Endometrium (tissue), 2 donors: ENCODE data around the gene ANKRD18B.
A peak's percentile ranks its signal among the peaks of the same experiment; 100 is the strongest.
"Not testable (repeated sequence)": the region's sequence is repeated elsewhere in the genome, so short reads cannot be mapped to it uniquely, and the experiment has no call there.

Source experiments
- FAIRE-seq: peaks from 2 replicates; lab custom pipeline; 2012; peaks lifted over from hg19 to GRCh38; lab: Jason Lieb, UNC
- donor health status: control.
- donor health status: control.

Gene ANKRD18B

DNA sequence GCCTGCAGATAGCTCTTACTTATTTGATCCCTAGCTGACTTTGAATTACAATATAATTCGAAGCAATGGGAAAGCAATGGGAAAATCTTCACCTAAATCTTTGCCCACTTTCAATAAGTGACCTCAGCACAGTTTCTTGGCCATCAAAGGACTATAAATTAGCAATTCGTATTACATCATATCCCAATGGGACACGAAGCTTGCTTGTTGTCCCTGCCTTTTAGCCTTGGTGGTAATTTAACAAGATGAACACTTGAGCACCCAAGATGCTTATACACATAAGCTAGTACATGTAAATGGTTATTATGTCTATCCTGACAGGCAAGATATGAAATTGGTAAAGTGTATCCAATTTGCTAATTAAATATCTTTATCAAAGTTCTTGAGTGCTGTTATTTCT is 9.9 kb downstream of the ANKRD18B start:
- FAIRE-seq: not testable (repeated sequence)

DNA sequence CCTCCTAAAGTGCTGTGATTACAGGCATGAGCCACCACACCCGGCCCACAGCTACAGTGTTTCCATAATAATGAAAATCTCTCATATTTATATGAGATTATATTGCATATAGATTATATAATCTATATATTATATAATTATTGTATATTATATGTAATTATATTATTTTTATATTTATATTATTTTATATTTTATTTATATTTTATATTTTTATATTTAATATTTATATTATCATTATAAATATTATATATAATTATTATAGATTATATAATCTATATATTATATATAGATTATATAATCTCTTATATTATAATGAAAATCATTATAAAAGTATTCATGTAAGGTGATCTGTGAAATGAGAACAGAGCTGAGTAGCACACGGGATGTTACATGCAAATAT is 11.5 kb downstream of the ANKRD18B start:
- FAIRE-seq: peak; percentile 92

- not testable (repeated sequence) for FAIRE-seq
Measured at GRCh38 chr9:33543463-33543862, 19.4 kb downstream of the ANKRD18B start.

GRCh38 chr9:33545715-33546114 is 21.7 kb downstream of the ANKRD18B start:
- not testable (repeated sequence) for FAIRE-seq

- not testable (repeated sequence) for FAIRE-seq
Measured at GRCh38 chr9:33548816-33549215, 24.8 kb downstream of the ANKRD18B start.

- FAIRE-seq: peak; percentile 74
Measured at GRCh38 chr9:33549418-33549817, 25.4 kb downstream of the ANKRD18B start.

DNA sequence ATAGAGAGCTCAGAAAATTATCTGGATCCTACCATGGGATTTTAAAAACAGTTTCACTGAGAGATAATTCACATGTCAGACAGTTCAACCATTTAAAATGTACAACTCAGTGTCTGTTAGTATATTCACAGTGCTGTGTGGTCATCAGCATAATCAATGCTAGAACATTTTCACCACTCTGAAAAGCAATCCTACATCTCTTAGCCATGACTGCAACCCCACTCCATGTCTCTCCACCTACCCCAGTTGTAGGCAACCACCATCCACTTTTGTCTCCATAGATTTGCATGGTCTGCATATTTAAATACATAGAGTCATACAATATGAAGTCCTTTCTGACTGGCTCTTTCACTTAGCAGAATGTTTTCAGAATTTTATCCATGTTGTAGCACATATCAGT is 27.1 kb downstream of the ANKRD18B start:
- FAIRE-seq: not testable (repeated sequence)

GRCh38 chr9:33552315-33552725 is 28.3 kb downstream of the ANKRD18B start:
- not testable (repeated sequence) for FAIRE-seq

DNA sequence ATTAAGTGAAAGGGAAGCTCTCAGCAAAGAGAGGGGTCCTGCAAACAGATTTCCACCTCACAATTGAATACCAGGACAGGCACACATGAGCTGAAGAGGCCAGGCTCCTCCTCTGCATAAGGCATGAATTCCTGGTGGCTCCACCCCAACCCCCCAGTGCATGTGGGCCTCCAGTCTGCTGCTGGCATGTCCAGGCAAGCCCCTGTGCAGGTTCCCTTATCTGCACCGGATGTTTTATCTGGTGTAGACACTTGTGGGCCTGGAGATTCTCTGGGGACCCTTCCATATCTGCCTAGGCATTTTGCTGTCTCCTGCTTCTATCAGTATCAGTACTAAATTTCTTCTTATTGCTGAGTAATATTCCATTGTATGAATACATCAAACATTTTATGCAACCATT is 36.2 kb downstream of the ANKRD18B start:
- FAIRE-seq: not testable (repeated sequence)

DNA sequence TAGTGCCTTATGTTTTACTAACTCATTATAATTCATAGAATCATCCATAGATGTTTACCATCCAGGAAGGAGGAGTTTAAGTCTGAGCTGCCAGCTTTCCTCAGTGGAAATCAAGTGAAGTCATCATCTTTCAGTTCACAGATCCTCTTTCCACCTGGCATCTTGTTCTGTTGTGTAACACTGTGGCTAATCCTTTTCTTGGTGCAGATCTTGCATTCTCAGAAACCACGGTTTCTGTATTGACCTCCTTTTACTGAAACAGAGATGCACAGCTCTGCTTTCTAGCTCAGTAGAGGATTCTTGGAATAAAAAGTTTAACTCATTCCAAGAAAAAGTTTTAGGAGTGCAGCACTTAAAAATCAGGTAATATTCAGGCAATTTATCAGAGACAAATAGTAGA is 38.1 kb downstream of the ANKRD18B start:
- FAIRE-seq: not testable (repeated sequence)

DNA sequence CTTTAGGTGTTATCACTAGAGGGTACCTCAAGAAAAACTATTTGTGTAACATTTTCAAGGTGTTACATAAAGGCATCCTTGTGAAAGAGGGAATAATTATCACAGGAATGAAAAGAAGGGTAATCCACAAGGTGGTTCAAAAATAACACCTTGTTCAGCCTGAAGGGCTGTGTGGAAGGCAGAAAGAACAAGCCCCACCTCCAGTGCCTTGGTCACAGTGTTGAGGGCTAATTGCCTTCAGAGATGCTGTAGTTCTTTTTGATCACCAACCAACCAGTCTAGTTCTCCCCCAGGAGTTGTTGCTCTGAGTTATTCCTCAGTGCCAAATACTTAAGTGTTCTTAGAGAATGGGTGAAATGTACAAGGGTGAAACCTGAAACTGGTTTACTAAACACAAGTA is 43.7 kb downstream of the ANKRD18B start:
- not testable (repeated sequence) for FAIRE-seq

- not testable (repeated sequence) for FAIRE-seq
Measured at GRCh38 chr9:33577786-33578185, 53.7 kb downstream of the ANKRD18B start.

GRCh38 chr9:33579996-33580395 is 55.9 kb downstream of the ANKRD18B start:
- not testable (repeated sequence) for FAIRE-seq

DNA sequence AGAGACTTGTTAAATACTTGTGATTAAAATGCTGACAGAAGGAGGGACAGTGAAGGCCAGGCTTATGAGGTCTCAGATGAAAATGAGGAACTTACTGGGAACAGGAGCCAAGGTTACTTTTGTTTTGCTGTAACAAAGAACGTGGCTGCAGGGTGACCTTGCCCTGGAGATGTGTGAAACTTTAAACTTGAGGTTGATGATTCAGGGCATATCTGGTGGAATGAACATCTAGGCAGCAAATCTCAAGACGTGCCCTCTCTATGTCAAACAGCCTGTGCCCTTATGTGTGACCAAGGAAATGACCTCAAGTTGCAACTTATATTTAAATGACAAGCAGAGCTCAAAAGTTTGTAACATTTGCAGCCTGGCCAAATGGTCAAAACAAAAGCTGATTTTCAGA is 58.6 kb downstream of the ANKRD18B start:
- FAIRE-seq: not testable (repeated sequence)

- FAIRE-seq: not testable (repeated sequence)
Measured at GRCh38 chr9:33586128-33586527, 62.1 kb downstream of the ANKRD18B start.

GRCh38 chr9:33587799-33588198 is 63.7 kb downstream of the ANKRD18B start:
- not testable (repeated sequence) for FAIRE-seq

DNA sequence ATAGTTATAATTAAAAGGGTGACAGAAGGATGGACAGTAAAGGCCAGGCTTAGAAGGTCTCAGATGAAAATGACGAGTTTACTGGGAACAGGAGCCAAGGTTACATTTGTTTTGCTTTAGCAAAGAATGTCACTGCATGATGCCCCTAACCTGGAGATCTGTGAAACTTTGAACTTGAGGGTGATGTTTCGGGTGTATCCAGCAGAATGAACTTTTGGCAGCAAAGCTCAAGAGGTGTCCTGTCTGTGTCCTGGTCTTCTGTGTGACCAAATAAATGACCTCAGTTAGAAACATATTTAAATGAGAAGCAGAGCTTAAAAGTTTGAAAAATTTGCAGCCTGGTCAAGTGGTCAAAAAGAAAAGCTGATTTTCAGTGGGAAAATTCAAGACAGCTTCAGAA is 64.8 kb downstream of the ANKRD18B start:
- not testable (repeated sequence) for FAIRE-seq

- FAIRE-seq: not testable (repeated sequence)
Measured at GRCh38 chr9:33590857-33591256, 66.8 kb downstream of the ANKRD18B start.

GRCh38 chr9:33596974-33597373 is 72.9 kb downstream of the ANKRD18B start:
- FAIRE-seq: not testable (repeated sequence)

- FAIRE-seq: not testable (repeated sequence)
Measured at GRCh38 chr9:33597386-33597785, 73.3 kb downstream of the ANKRD18B start.

DNA sequence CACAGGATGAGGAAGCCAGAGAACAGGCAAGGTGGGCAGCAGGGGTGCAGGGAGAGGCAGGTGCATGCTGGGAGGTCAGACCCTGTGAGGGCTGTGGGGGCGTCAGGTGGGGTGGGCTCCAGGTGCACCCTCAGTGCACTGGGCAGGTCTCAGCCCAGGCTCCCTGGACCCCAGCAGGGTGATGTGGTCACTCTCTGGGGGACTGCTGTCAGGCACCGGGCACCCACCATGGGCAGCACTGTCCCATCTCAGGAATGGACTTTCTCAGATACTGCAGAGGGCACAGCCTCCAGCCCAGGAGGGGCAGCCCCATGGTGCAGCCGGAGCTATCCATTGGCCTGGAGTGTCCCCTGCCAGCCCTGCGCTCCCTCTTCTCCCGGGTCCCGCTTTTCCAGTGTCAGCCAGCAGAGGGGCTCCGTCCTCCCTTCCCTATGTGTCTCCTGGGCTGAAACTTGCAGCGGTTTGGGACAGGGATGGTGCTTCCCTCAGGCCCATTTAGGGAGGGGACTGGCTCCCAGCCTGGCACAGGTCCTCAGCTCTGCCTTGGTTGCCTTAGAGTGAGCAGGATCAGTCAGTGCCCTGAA is 74.8 kb downstream of the ANKRD18B start:
- FAIRE-seq: not testable (repeated sequence)

- not testable (repeated sequence) for FAIRE-seq
Measured at GRCh38 chr9:33600911-33601310, 76.9 kb downstream of the ANKRD18B start.

- not testable (repeated sequence) for FAIRE-seq
Measured at GRCh38 chr9:33604249-33604648, 80.2 kb downstream of the ANKRD18B start.

DNA sequence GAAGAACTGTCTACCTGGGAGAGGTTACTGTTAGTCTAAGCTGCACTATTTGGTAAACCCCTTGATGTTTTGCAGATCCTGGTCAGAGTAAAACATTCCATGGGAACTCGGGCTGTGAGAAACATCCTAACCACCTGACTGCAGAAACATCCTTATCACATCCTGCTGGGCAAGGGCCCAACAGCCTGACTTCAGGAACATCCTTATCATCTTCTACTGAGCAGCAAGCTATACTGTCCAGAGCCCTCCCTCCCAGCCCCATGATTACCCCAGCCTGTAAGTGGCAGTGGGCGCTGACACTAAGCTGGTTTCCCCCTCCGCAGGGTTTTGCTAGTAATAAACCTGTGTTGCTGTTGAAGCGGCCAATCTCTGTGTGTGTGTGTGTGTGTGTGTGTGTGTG is 80.9 kb downstream of the ANKRD18B start:
- not testable (repeated sequence) for FAIRE-seq
